Neuronal stem cell (in vitro differentiated cells): ENCODE results near the gene SPRING1.
"Not testable (repeated sequence)": the region's sequence is repeated elsewhere in the genome, so short reads cannot be mapped to it uniquely, and the experiment has no call there.

Experiments used
- DNase-seq: peaks from one replicate; pipeline ENCODE4 v3.0.0-alpha.2; 2013; ENCODE audit warnings: low spot score
- H2AFZ ChIP-seq: one replicate; pipeline ENCODE4 v1.6.1; 2013; ENCODE audit warnings: mild to moderate bottlenecking, low read length, inconsistent platforms
- H2AK5ac ChIP-seq: 2 replicates; pipeline ENCODE4 v1.6.1; 2013; ENCODE audit warnings: low read depth, mild to moderate bottlenecking, inconsistent platforms, low read length, moderate library complexity, mixed read lengths
- H2BK120ac ChIP-seq: 2 replicates; pipeline ENCODE4 v1.6.1; 2013; ENCODE audit warnings: low read depth, mild to moderate bottlenecking, inconsistent platforms, low read length, moderate library complexity, mixed read lengths
- H2BK12ac ChIP-seq: one replicate; pipeline ENCODE4 v1.6.1; 2013; ENCODE audit warnings: low read length, inconsistent platforms
- H2BK15ac ChIP-seq: 2 replicates; pipeline ENCODE4 v1.6.1; 2013; ENCODE audit warnings: mild to moderate bottlenecking, low read length, inconsistent platforms, mixed read lengths
- H2BK5ac ChIP-seq: one replicate; pipeline ENCODE4 v1.6.1; 2013; ENCODE audit warnings: inconsistent platforms, mild to moderate bottlenecking, low read length, moderate library complexity
- H3K14ac ChIP-seq: one replicate; pipeline ENCODE4 v1.6.1; 2013; ENCODE audit warnings: low read length, inconsistent platforms
- H3K18ac ChIP-seq: 2 replicates; pipeline ENCODE4 v1.6.1; 2013; ENCODE audit warnings: low read length, inconsistent platforms
- H3K23ac ChIP-seq: 2 replicates; pipeline ENCODE4 v1.6.1; 2013; ENCODE audit warnings: low read depth, mild to moderate bottlenecking, mixed read lengths, low read length, inconsistent platforms; ENCODE audit not compliant: poor library complexity
- H3K27ac ChIP-seq: replicated peaks from 3 replicates; pipeline ENCODE4 v1.5.1; 2013; ENCODE audit warnings: low read length, inconsistent platforms
- H3K27me3 ChIP-seq, 3 experiments: 2 replicates each; pipeline ENCODE4 v1.6.1; 2013; ENCODE audit warnings: low read length in 3 of 3, mild to moderate bottlenecking in 2 of 3, inconsistent platforms in 1 of 3, low read depth in 1 of 3, mixed read lengths in 1 of 3, moderate library complexity in 1 of 3; ENCODE audit not compliant: control insufficient read depth in 3 of 3, insufficient read depth in 3 of 3
- H3K36me3 ChIP-seq, 2 donors: replicated peaks in 1 of 2; 2 replicates each; pipeline ENCODE4 v1.6.1; 2013; ENCODE audit warnings: low read length in 2 of 2; ENCODE audit not compliant: control insufficient read depth in 2 of 2, insufficient read depth in 2 of 2
- H3K4ac ChIP-seq: 2 replicates; pipeline ENCODE4 v1.6.1; 2013; ENCODE audit warnings: inconsistent platforms, mild to moderate bottlenecking, low read length, moderate library complexity
- H3K4me1 ChIP-seq, 2 donors: 1 replicate in 1 of 2; 2 replicates in 1 of 2; pipeline ENCODE4 v1.6.1; 2013; ENCODE audit warnings: low read length in 2 of 2, low read depth in 1 of 2; ENCODE audit not compliant: control insufficient read depth in 2 of 2, insufficient read depth in 1 of 2
- H3K4me2 ChIP-seq: one replicate; pipeline ENCODE4 v1.6.1; 2013; ENCODE audit warnings: mild to moderate bottlenecking, low read length, inconsistent platforms; ENCODE audit not compliant: insufficient read depth, poor library complexity, severe bottlenecking
- H3K4me3 ChIP-seq, 2 donors: 2 replicates each; pipeline ENCODE4 v1.5.1; 2013; ENCODE audit warnings: low read length in 2 of 2, mild to moderate bottlenecking in 2 of 2, inconsistent platforms in 1 of 2, moderate library complexity in 1 of 2
- H3K79me1 ChIP-seq: one replicate; pipeline ENCODE4 v1.6.1; 2013; ENCODE audit warnings: low read depth, mild to moderate bottlenecking, inconsistent platforms, low read length, moderate library complexity
- H3K9ac ChIP-seq: one replicate; pipeline ENCODE4 v1.6.1; 2013; ENCODE audit warnings: mild to moderate bottlenecking, low read depth, low read length, inconsistent platforms; ENCODE audit not compliant: poor library complexity
- H3K9me3 ChIP-seq, 2 donors: replicated peaks in 1 of 2; 2 replicates each; pipeline versions ENCODE3 to v1.6.1; 2013; ENCODE audit warnings: low read length in 2 of 2, mild to moderate bottlenecking in 2 of 2, inconsistent platforms in 1 of 2, low read depth in 1 of 2, mixed read lengths in 1 of 2, moderate library complexity in 1 of 2; ENCODE audit not compliant: control insufficient read depth in 2 of 2, insufficient read depth in 1 of 2
- H4K8ac ChIP-seq: one replicate; pipeline ENCODE4 v1.6.1; 2013; ENCODE audit warnings: low read depth, mild to moderate bottlenecking, inconsistent platforms, low read length, moderate library complexity
- H4K91ac ChIP-seq: one replicate; pipeline ENCODE4 v1.6.1; 2013; ENCODE audit warnings: low read length, low read depth, mild to moderate bottlenecking, inconsistent platforms; ENCODE audit not compliant: poor library complexity
- WGBS, 2 donors: extraction: QIAGEN DNeasy Blood & Tissue Kit; methylation state at CpG; one replicate each; pipeline ENCODE4 v1.1.7; 2013; ENCODE audit warnings: missing lambda C conversion rate in 2 of 2, mixed read lengths in 1 of 2; ENCODE audit not compliant: insufficient read length in 2 of 2, insufficient replicate concordance in 1 of 2; ENCODE audit errors: extremely low coverage in 2 of 2; 5-methylcytosine and 5-hydroxymethylcytosine counted together

SPRING1 gene

GRCh38 chr12:116754783-116755182 is 16.9 kb upstream of the SPRING1 start:
- H3K79me1 ChIP-seq, H2AFZ ChIP-seq, H3K4ac ChIP-seq, H2BK15ac ChIP-seq, H2AK5ac ChIP-seq, H3K14ac ChIP-seq, DNase-seq, H4K8ac ChIP-seq, H2BK120ac ChIP-seq, H3K4me1 ChIP-seq, H3K4me3 ChIP-seq, H3K27me3 ChIP-seq, H3K27ac ChIP-seq, H3K4me2 ChIP-seq, H2BK5ac ChIP-seq, H2BK12ac ChIP-seq, H3K9me3 ChIP-seq, H3K23ac ChIP-seq, H3K9ac ChIP-seq, H3K18ac ChIP-seq, H4K91ac ChIP-seq: not testable (repeated sequence)
- peaks cover 7 to 54% of the 10 kb centered on the region in 2 donors for H3K36me3 ChIP-seq
- no CpG with 5 or more reads among the region's 1 CpG for WGBS, 2 donors

GRCh38 chr12:116754097-116754496 is 16.2 kb upstream of the SPRING1 start:
- no CpG with 5 or more reads among the region's 5 CpGs for WGBS, 2 donors
- not testable (repeated sequence) for H3K9ac ChIP-seq, H4K8ac ChIP-seq, H3K27ac ChIP-seq, H2BK15ac ChIP-seq, H3K4me1 ChIP-seq, H3K4me2 ChIP-seq, H3K18ac ChIP-seq, H3K79me1 ChIP-seq, H4K91ac ChIP-seq, H2BK12ac ChIP-seq, DNase-seq, H3K4ac ChIP-seq, H3K9me3 ChIP-seq, H2BK120ac ChIP-seq, H2BK5ac ChIP-seq, H3K23ac ChIP-seq, H3K27me3 ChIP-seq, H2AFZ ChIP-seq, H2AK5ac ChIP-seq
- H3K14ac ChIP-seq, result peak overlapping the region; percentile 47
- H3K4me3 ChIP-seq, result peak overlapping the region in 1 of 2 donors; percentile 69
- H3K36me3 ChIP-seq, result peaks cover 10 to 55% of the 10 kb centered on the region in 2 donors

GRCh38 chr12:116750298-116750697 is 12.4 kb upstream of the SPRING1 start:
- H3K27me3 ChIP-seq, result no peaks in the 10 kb centered on the region
- H3K79me1 ChIP-seq, result peaks cover 5% of the 10 kb centered on the region
- no peak for DNase-seq
- no peak overlapping the region for H2AK5ac ChIP-seq
- H3K18ac ChIP-seq, result no peak overlapping the region
- no peak overlapping the region for H3K4me3 ChIP-seq
- no peaks in the 10 kb centered on the region for H3K4me1 ChIP-seq
- H3K14ac ChIP-seq, result no peak overlapping the region
- H3K23ac ChIP-seq, result no peak overlapping the region
- H4K91ac ChIP-seq, result no peak overlapping the region
- H4K8ac ChIP-seq, result no peak overlapping the region
- no peak overlapping the region for H3K9ac ChIP-seq
- no peak overlapping the region for H2BK15ac ChIP-seq
- no peaks in the 10 kb centered on the region for H3K9me3 ChIP-seq
- no peak overlapping the region for H3K4ac ChIP-seq
- no CpG with 5 or more reads among the region's 4 CpGs for WGBS, 2 donors
- H3K4me2 ChIP-seq, result no peak overlapping the region
- no peak overlapping the region for H2BK5ac ChIP-seq
- no peak overlapping the region for H2BK120ac ChIP-seq
- H2BK12ac ChIP-seq, result no peak overlapping the region
- H2AFZ ChIP-seq, result no peak overlapping the region
- H3K27ac ChIP-seq, result no peak overlapping the region
- H3K36me3 ChIP-seq, result peaks cover 20 to 58% of the 10 kb centered on the region in 2 donors

- Histone ChIP-seq H3K9me3 (no peaks in the 10 kb centered on the region), H2AK5ac (no peak overlapping the region), H3K14ac (no peak overlapping the region), H4K91ac (no peak overlapping the region), H2BK120ac (no peak overlapping the region), H3K18ac (no peak overlapping the region), H3K4me2 (no peak overlapping the region), H3K27me3 (no peaks in the 10 kb centered on the region), H2AFZ (no peak overlapping the region), H2BK15ac (no peak overlapping the region), H3K4me3 (no peak overlapping the region), H4K8ac (no peak overlapping the region), H3K36me3 (peaks cover 20 to 59% of the 10 kb centered on the region in 2 donors), H3K4me1 (no peaks in the 10 kb centered on the region), H3K4ac (no peak overlapping the region), H3K79me1 (peaks cover 5% of the 10 kb centered on the region), H3K9ac (no peak overlapping the region), H2BK12ac (no peak overlapping the region), H3K27ac (no peak overlapping the region), H3K23ac (no peak overlapping the region), H2BK5ac (no peak overlapping the region)
- WGBS, 2 donors, result no CpG with 5 or more reads among the region's 26 CpGs
- DNase-seq, result no peak
Measured at GRCh38 chr12:116749884-116750283, 12.0 kb upstream of the SPRING1 start.
